Parathyroid adenoma (tissue), 2 donors: Measurements from ENCODE around the gene SORCS2.

Experiments used
- H2AFZ ChIP-seq: fragments of 300-600 bp; sonication (generic); one replicate; pipeline ENCODE4 v1.7.0; 2017; ENCODE audit warnings: antibody characterized with exemption, mild to moderate bottlenecking
- H3K27ac ChIP-seq: fragments of 300-600 bp; sonication (generic); one replicate; pipeline ENCODE4 v1.7.0; 2017
- H3K27me3 ChIP-seq: fragments of 300-600 bp; sonication (generic); one replicate; pipeline ENCODE4 v1.7.0; 2017; ENCODE audit warnings: low read length; ENCODE audit not compliant: control insufficient read depth, insufficient read depth
- H3K36me3 ChIP-seq: fragments of 300-600 bp; sonication (generic); one replicate; pipeline ENCODE4 v1.7.0; 2017; ENCODE audit warnings: low read length; ENCODE audit not compliant: control insufficient read depth, insufficient read depth
- H3K4me1 ChIP-seq: fragments of 300-600 bp; sonication (generic); one replicate; pipeline ENCODE4 v1.7.0; 2017; ENCODE audit warnings: control low read depth
- H3K4me2 ChIP-seq: fragments of 300-600 bp; sonication (generic); one replicate; pipeline ENCODE4 v1.7.0; 2017; ENCODE audit warnings: low read length
- H3K4me3 ChIP-seq: fragments of 300-600 bp; sonication (generic); one replicate; pipeline ENCODE4 v1.7.0; 2017; ENCODE audit warnings: low read depth, low read length
- H3K79me2 ChIP-seq: fragments of 300-600 bp; sonication (generic); one replicate; pipeline ENCODE4 v1.7.0; 2017; ENCODE audit warnings: control low read depth
- H3K9ac ChIP-seq: fragments of 300-600 bp; sonication (generic); one replicate; pipeline ENCODE4 v1.7.0; 2017; ENCODE audit warnings: mild to moderate bottlenecking
- H3K9me3 ChIP-seq: fragments of 300-600 bp; sonication (generic); one replicate; pipeline ENCODE4 v1.7.0; 2017; ENCODE audit warnings: low read length; ENCODE audit not compliant: control insufficient read depth
- CTCF ChIP-seq: fragments of 300-600 bp; sonication (generic); IDR thresholded peaks from one replicate; pipeline ENCODE4 v1.7.0; 2017; ENCODE audit warnings: antibody characterized with exemption, mild to moderate bottlenecking
- donor health status: primary hyperparathyroidism.

SORCS2 gene

GRCh38 chr4:7414046-7414445, 221.7 kb downstream of the SORCS2 start:
- Histone ChIP-seq H3K4me1 (no peaks in the 10 kb centered on the region), H3K4me3 (no peak overlapping the region), H3K36me3 (no peaks in the 10 kb centered on the region), H3K27ac (no peak overlapping the region), H3K79me2 (no peaks in the 10 kb centered on the region), H3K4me2 (no peak overlapping the region), H3K9me3 (no peaks in the 10 kb centered on the region), H2AFZ (no peak overlapping the region), H3K9ac (no peak overlapping the region), H3K27me3 (no peaks in the 10 kb centered on the region)
- TF ChIP-seq CTCF: no peak

- H3K4me2 ChIP-seq: no peak overlapping the region
- no peaks in the 10 kb centered on the region for H3K9me3 ChIP-seq
- H3K4me3 ChIP-seq: no peak overlapping the region
- H3K36me3 ChIP-seq: no peaks in the 10 kb centered on the region
- H3K27me3 ChIP-seq: no peaks in the 10 kb centered on the region
- no peaks in the 10 kb centered on the region for H3K4me1 ChIP-seq
- H2AFZ ChIP-seq: no peak overlapping the region
- no peak overlapping the region for H3K27ac ChIP-seq
- no peaks in the 10 kb centered on the region for H3K79me2 ChIP-seq
- H3K9ac ChIP-seq: no peak overlapping the region
- TF ChIP-seq CTCF: no peak
These were observed 222.6 kb downstream of the SORCS2 start for GRCh38 chr4:7414736-7415510.

- no peaks in the 10 kb centered on the region for H3K36me3 ChIP-seq
- no peak overlapping the region for H3K4me3 ChIP-seq
- no peak for TF ChIP-seq CTCF
- H3K9me3 ChIP-seq: no peaks in the 10 kb centered on the region
- no peaks in the 10 kb centered on the region for H3K4me1 ChIP-seq
- H3K4me2 ChIP-seq: no peak overlapping the region
- H3K27ac ChIP-seq: no peak overlapping the region
- no peak overlapping the region for H3K9ac ChIP-seq
- no peaks in the 10 kb centered on the region for H3K79me2 ChIP-seq
- no peaks in the 10 kb centered on the region for H3K27me3 ChIP-seq
- H2AFZ ChIP-seq: no peak overlapping the region
These were observed 223.8 kb downstream of the SORCS2 start for GRCh38 chr4:7415927-7416686.

GRCh38 chr4:7416745-7417432, 224.6 kb downstream of the SORCS2 start:
- Histone ChIP-seq H3K79me2 (no peaks in the 10 kb centered on the region), H3K4me2 (no peak overlapping the region), H3K9me3 (no peaks in the 10 kb centered on the region), H2AFZ (no peak overlapping the region), H3K36me3 (no peaks in the 10 kb centered on the region), H3K27ac (no peak overlapping the region), H3K4me1 (no peaks in the 10 kb centered on the region), H3K27me3 (no peaks in the 10 kb centered on the region), H3K9ac (no peak overlapping the region), H3K4me3 (no peak overlapping the region)
- no peak for TF ChIP-seq CTCF
